T-helper 9 cell (primary cell): ENCODE data around the gene OR2AT4.
"Not testable (repeated sequence)": the region's sequence is repeated elsewhere in the genome, so short reads cannot be mapped to it uniquely, and the experiment has no call there.

Experiments
- DNase-seq: peaks from one replicate; pipeline ENCODE4 v3.0.0-alpha.2; 2020

OR2AT4 gene

GRCh38 chr11:75063741-75064314 is 32.8 kb downstream of the OR2AT4 start:
- no peak for DNase-seq

GRCh38 chr11:75059299-75059698 is 37.4 kb downstream of the OR2AT4 start:
- DNase-seq: no peak

GRCh38 chr11:75056814-75057213 is 39.9 kb downstream of the OR2AT4 start:
- DNase-seq: no peak

GRCh38 chr11:75055511-75055910 is 41.2 kb downstream of the OR2AT4 start:
- DNase-seq: no peak

- no peak for DNase-seq
Measured at GRCh38 chr11:75052457-75052856, 44.2 kb downstream of the OR2AT4 start.

GRCh38 chr11:75051043-75051442 is 45.6 kb downstream of the OR2AT4 start:
- DNase-seq: no peak

GRCh38 chr11:75050516-75050915 is 46.2 kb downstream of the OR2AT4 start:
- DNase-seq: no peak

GRCh38 chr11:75049501-75050266 is 47.0 kb downstream of the OR2AT4 start:
- DNase-seq: not testable (repeated sequence)

- no peak for DNase-seq
Measured at GRCh38 chr11:75047191-75047590, 49.5 kb downstream of the OR2AT4 start.

- not testable (repeated sequence) for DNase-seq
Measured at GRCh38 chr11:75046668-75047067, 50.0 kb downstream of the OR2AT4 start.

GRCh38 chr11:75044381-75045170 is 52.1 kb downstream of the OR2AT4 start:
- DNase-seq: not testable (repeated sequence)

GRCh38 chr11:75041821-75042220 is 54.9 kb downstream of the OR2AT4 start:
- not testable (repeated sequence) for DNase-seq

- DNase-seq: no peak
Measured at GRCh38 chr11:75041263-75041662, 55.4 kb downstream of the OR2AT4 start.

- DNase-seq: no peak
Measured at GRCh38 chr11:75040167-75040770, 56.4 kb downstream of the OR2AT4 start.

GRCh38 chr11:75035911-75036565 is 60.6 kb downstream of the OR2AT4 start:
- DNase-seq: no peak

- DNase-seq: no peak
Measured at GRCh38 chr11:75035256-75035655, 61.4 kb downstream of the OR2AT4 start.

GRCh38 chr11:75033916-75034315 is 62.8 kb downstream of the OR2AT4 start:
- no peak for DNase-seq

- no peak for DNase-seq
Measured at GRCh38 chr11:75032550-75032935, 64.1 kb downstream of the OR2AT4 start.

GRCh38 chr11:75031771-75032549 is 64.7 kb downstream of the OR2AT4 start:
- peak; percentile 48 for DNase-seq
